Chondrocyte (in vitro differentiated cells): Measurements from ENCODE around the gene CRYGD. TPM values are rescaled to one million over a fixed set of nuclear protein-coding genes. Genes with fewer than 3 reads are reported as not detected.
"Not testable (repeated sequence)": the region's sequence is repeated elsewhere in the genome, so short reads cannot be mapped to it uniquely, and the experiment has no call there.

Experiments
- DNase-seq: peaks from one replicate; pipeline ENCODE4 v3.0.0; 2021; ENCODE audit warnings: mixed read lengths, low spot score
- H3K27ac Mint-ChIP-seq: one replicate; pipeline ENCODE4 v1.8.0; 2021; ENCODE audit warnings: mild to moderate bottlenecking, moderate library complexity, mixed read lengths; ENCODE audit not compliant: unreplicated experiment
- H3K27me3 Mint-ChIP-seq: 2 replicates; pipeline ENCODE4 v1.8.0; 2021; ENCODE audit warnings: low read depth, mixed read lengths
- H3K36me3 Mint-ChIP-seq: 2 replicates; pipeline ENCODE4 v1.8.0; 2021; ENCODE audit warnings: low read depth, mixed read lengths
- H3K4me1 Mint-ChIP-seq: 2 replicates; pipeline ENCODE4 v1.8.0; 2021; ENCODE audit warnings: low read depth, mild to moderate bottlenecking, mixed read lengths
- H3K4me3 Mint-ChIP-seq: one replicate; pipeline ENCODE4 v1.8.0; 2021; ENCODE audit warnings: mild to moderate bottlenecking, moderate library complexity, mixed read lengths; ENCODE audit not compliant: unreplicated experiment
- H3K9me3 Mint-ChIP-seq: 2 replicates; pipeline ENCODE4 v1.8.0; 2021; ENCODE audit warnings: low read depth, mixed read lengths
- CTCF ChIP-seq: fragments of 200-600 bp; sonication (generic); IDR thresholded peaks from 2 replicates; pipeline ENCODE4 v1.5.0; 2021; ENCODE audit warnings: antibody characterized with exemption, mild to moderate bottlenecking, moderate library complexity
- long read RNA-seq: library from polyadenylated mRNA; stranded (forward); transcript quantifications from one replicate; pipeline ENCODE4 v2.0.0, GENCODE V29; 2021
- total RNA-seq: library from RNA; stranded (reverse); gene quantifications from 3 replicates; pipeline ENCODE4 v1.2.1, GENCODE V29; 2021

Gene CRYGD
- not detected in 3 replicates for total RNA-seq
- long read RNA-seq: 0 reads

- Mint-ChIP-seq H3K27me3 (peaks cover 11% of the 10 kb centered on the region), H3K4me3 (peak within 1 kb of the TSS; percentile 6)
- H3K27ac Mint-ChIP-seq, H3K36me3 Mint-ChIP-seq, H3K9me3 Mint-ChIP-seq, H3K4me1 Mint-ChIP-seq, DNase-seq: not testable (repeated sequence)
These were observed at the start of gene CRYGD for GRCh38 chr2:208124013-208124715. Gene CRYGD, minus strand, starts transcription at chr2:208124524. Its CDS starts 51 bp downstream, at chr2:208124473.

DNA sequence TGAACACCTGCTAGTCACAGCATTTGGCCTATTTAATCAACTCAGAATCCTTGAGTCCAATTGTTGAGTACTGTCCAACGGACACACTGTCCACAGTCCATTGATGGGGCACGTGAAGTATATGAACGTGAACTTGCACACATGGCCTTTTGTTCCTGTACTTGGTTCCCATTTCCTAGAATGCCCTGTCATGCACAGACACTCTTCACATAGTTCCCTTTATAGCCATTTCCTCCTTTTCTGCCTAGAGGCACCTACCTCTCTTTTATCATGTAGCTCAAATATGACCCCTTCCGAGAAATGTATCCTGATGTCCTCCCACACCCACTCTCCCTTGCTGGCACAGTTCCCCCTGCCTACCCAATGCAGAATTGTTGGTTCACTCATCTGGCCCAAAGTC is 47.8 kb upstream of the CRYGD start:
- DNase-seq: no peak
- no peaks in the 10 kb centered on the region for H3K36me3 Mint-ChIP-seq
- peaks cover 4% of the 10 kb centered on the region for H3K4me1 Mint-ChIP-seq
- no peak for TF ChIP-seq CTCF
- H3K4me3 Mint-ChIP-seq: no peak overlapping the region
- peaks cover 8% of the 10 kb centered on the region for H3K27me3 Mint-ChIP-seq
- no peak overlapping the region for H3K27ac Mint-ChIP-seq
- no peaks in the 10 kb centered on the region for H3K9me3 Mint-ChIP-seq

DNA sequence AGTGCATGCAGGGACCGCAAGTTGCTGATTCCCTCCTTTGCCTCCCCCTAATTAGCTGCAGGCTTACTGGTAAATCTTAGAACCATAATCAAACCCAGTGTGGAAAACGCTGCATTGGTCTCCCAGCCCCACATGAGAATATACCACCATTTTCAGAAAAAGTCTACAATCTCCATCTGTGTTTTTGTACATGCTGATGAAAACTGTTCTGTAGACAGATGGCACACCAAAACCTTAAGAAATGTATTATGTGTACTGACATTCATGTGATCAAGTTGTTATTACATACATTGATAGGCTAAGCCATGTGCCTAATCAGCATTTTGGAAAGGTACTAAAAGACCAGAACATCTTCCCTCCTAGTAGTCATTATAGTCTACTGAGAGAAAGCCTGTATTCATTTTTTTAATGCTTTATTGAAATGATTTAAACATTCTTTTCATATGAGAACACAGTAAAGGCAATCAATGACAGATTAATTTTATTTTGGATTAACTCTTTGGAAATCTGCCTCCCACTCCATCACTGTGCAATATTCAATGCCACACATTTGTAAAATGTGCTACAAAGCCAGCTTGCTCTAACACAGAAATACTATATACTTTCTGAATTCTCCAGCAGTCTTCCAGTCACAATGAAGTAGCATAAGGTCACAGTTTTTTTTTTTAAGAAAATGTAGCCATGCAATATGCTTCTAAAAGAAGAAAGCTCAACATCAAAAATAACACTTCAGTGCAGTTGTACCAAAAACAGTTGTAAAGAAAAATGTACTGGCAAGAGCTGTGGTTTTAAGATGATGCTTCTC is 40.8 kb upstream of the CRYGD start:
- no peak for TF ChIP-seq CTCF
- peaks cover 20% of the 10 kb centered on the region for H3K27me3 Mint-ChIP-seq
- H3K4me3 Mint-ChIP-seq: no peak overlapping the region

GRCh38 chr2:208163489-208163888 is 39.2 kb upstream of the CRYGD start, which contains the start of gene CRYGA:
Gene CRYGA, minus strand, starts transcription at chr2:208163589. Its CDS starts 33 bp downstream, at chr2:208163556.
- Mint-ChIP-seq H3K9me3 (no peaks in the 10 kb centered on the region), H3K4me3 (no peak within 1 kb of the TSS), H3K27ac (no peak within 1 kb of the TSS), H3K4me1 (no peaks in the 10 kb centered on the region), H3K36me3 (no peaks in the 10 kb centered on the region), H3K27me3 (peaks cover 17% of the 10 kb centered on the region)
- TF ChIP-seq CTCF: no peak
- DNase-seq: no peak

More for the DNA sequence above, 40.8 kb upstream of the CRYGD start:
- Mint-ChIP-seq H3K27ac (no peak overlapping the region), H3K9me3 (no peaks in the 10 kb centered on the region), H3K36me3 (no peaks in the 10 kb centered on the region), H3K4me1 (no peaks in the 10 kb centered on the region)
- DNase-seq: no peak

DNA sequence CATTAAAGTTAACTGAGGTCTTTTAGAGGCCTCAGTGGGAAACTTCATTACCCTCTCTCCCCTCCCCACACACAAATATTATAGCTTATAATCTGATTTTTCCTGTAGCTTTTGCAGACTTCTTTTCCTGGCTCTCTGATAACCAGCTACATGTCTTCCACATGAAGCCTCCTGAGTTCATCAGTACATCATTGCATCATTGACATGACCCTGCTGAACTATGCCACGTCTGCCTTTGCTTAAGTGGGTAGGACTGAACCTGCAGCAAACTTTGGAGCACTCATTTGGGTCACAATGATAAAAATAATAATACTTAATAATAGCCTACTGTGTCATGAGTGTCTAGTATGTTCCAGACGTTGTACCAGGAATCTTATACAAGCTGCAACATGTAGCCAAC is 32.1 kb upstream of the CRYGD start:
- H3K27ac Mint-ChIP-seq: no peak overlapping the region
- H3K4me3 Mint-ChIP-seq: no peak overlapping the region
- no peak for DNase-seq
- H3K4me1 Mint-ChIP-seq: no peaks in the 10 kb centered on the region
- peaks cover 4% of the 10 kb centered on the region for H3K27me3 Mint-ChIP-seq
- H3K36me3 Mint-ChIP-seq: no peaks in the 10 kb centered on the region
- peaks cover 4% of the 10 kb centered on the region for H3K9me3 Mint-ChIP-seq
- no peak for TF ChIP-seq CTCF
